Neural cell (in vitro differentiated cells): ENCODE data around the gene MYOZ2. TPM values are rescaled to one million over a fixed set of nuclear protein-coding genes. Genes with fewer than 3 reads are reported as not detected.

ENCODE experiments used
- H2AFZ ChIP-seq: fragments of 200-600, 300-800 bp; sonication (generic), shearing (Covaris generic); 2 replicates; pipeline ENCODE4 v1.6.0; 2014; ENCODE audit warnings: low read depth, mild to moderate bottlenecking, antibody characterized with exemption, low read length, moderate library complexity
- H3F3A ChIP-seq: fragments of 200-600 bp; shearing (Covaris generic); 2 replicates; pipeline ENCODE4 v1.6.1; 2016; ENCODE audit warnings: mild to moderate bottlenecking, moderate library complexity, mixed read lengths, antibody characterized with exemption, low read length; ENCODE audit not compliant: insufficient read depth, poor library complexity, severe bottlenecking
- H3K27ac ChIP-seq: fragments of 200-600, 300-800 bp; sonication (generic), shearing (Covaris generic); 2 replicates; pipeline ENCODE4 v1.5.1; 2014; ENCODE audit warnings: mild to moderate bottlenecking, low read length, moderate library complexity
- H3K27me3 ChIP-seq: fragments of 300-800, 200-600 bp; sonication (generic), shearing (Covaris generic); 2 replicates; pipeline ENCODE4 v1.6.0; 2014; ENCODE audit warnings: mild to moderate bottlenecking, low read depth, low read length, moderate library complexity; ENCODE audit not compliant: insufficient read depth
- H3K36me3 ChIP-seq: fragments of 300-800, 200-600 bp; sonication (generic), shearing (Covaris generic); 2 replicates; pipeline ENCODE4 v1.5.1; 2014; ENCODE audit warnings: mild to moderate bottlenecking, antibody characterized with exemption, low read length, moderate library complexity; ENCODE audit not compliant: insufficient read depth
- H3K4me2 ChIP-seq: fragments of 300-800, 200-600 bp; sonication (generic), shearing (Covaris generic); 2 replicates; pipeline ENCODE4 v1.6.0; 2014; ENCODE audit warnings: mild to moderate bottlenecking, low read length
- H3K4me3 ChIP-seq: fragments of 300-800, 200-600 bp; sonication (generic), shearing (Covaris generic); 2 replicates; pipeline ENCODE4 v1.5.1; 2014; ENCODE audit warnings: mild to moderate bottlenecking, low read length, moderate library complexity
- H3K79me2 ChIP-seq: fragments of 200-600 bp; shearing (Covaris generic); replicated peaks from 2 replicates; pipeline ENCODE4 v1.6.0; 2014; ENCODE audit warnings: mild to moderate bottlenecking, low read length, moderate library complexity; ENCODE audit not compliant: insufficient read depth
- H3K9ac ChIP-seq: fragments of 300-800, 200-600 bp; sonication (generic), shearing (Covaris generic); 2 replicates; pipeline ENCODE4 v1.6.1; 2016; ENCODE audit warnings: mild to moderate bottlenecking, low read length, mixed read lengths
- H3K9me2 ChIP-seq: fragments of 200-600 bp; shearing (Covaris generic); 2 replicates; pipeline ENCODE4 v1.6.1; 2016; ENCODE audit warnings: mild to moderate bottlenecking, low read length, mixed read lengths; ENCODE audit not compliant: insufficient read depth
- H3K9me3 ChIP-seq: fragments of 200-600, 300-800 bp; sonication (generic), shearing (Covaris generic); 2 replicates; pipeline ENCODE4 v1.6.1; 2016; ENCODE audit warnings: mild to moderate bottlenecking, mixed run types, low read length, moderate library complexity, mixed read lengths
- H4K20me1 ChIP-seq: fragments of 200-600 bp; shearing (Covaris generic); 2 replicates; pipeline ENCODE4 v1.6.1; 2016; ENCODE audit warnings: mild to moderate bottlenecking, mixed run types; ENCODE audit not compliant: insufficient read depth
- EP300 ChIP-seq: fragments of 450-650 bp; conservative IDR thresholded peaks from 2 replicates; pipeline ENCODE4 v1.6.1; 2014; ENCODE audit warnings: antibody characterized with exemption, mild to moderate bottlenecking, moderate library complexity; ENCODE audit not compliant: poor library complexity, severe bottlenecking
- EZH2 ChIP-seq: fragments of 200-600, 300-800 bp; shearing (Covaris generic), sonication (generic); IDR thresholded peaks from 2 replicates; pipeline ENCODE4 v1.6.1; 2014; ENCODE audit warnings: antibody characterized with exemption, low read length, borderline replicate concordance, mild to moderate bottlenecking; ENCODE audit not compliant: insufficient read depth, poor library complexity, severe bottlenecking
- MXI1 ChIP-seq: fragments of 450-650 bp; conservative IDR thresholded peaks from 2 replicates; pipeline ENCODE4 v1.6.1; 2014; ENCODE audit warnings: antibody characterized with exemption, mild to moderate bottlenecking; ENCODE audit not compliant: poor library complexity, severe bottlenecking
- POLR2AphosphoS5 ChIP-seq: IDR thresholded peaks from 2 replicates; pipeline ENCODE4 v1.6.1; 2012
- RAD21 ChIP-seq: fragments of 450-650 bp; conservative IDR thresholded peaks from 2 replicates; pipeline ENCODE4 v1.6.1; 2014; ENCODE audit warnings: antibody characterized with exemption, mild to moderate bottlenecking, moderate library complexity
- SMC3 ChIP-seq: fragments of 450-650 bp; conservative IDR thresholded peaks from 2 replicates; pipeline ENCODE4 v1.6.1; 2014; ENCODE audit warnings: antibody characterized with exemption, mild to moderate bottlenecking, moderate library complexity; ENCODE audit not compliant: poor library complexity
- TAF1 ChIP-seq: IDR thresholded peaks from 2 replicates; pipeline ENCODE4 v1.6.1; 2012; ENCODE audit warnings: low read depth
- polyA plus RNA-seq: library from polyadenylated mRNA; depleted of rRNA; stranded (reverse); fragments of >200 nt; gene quantifications from 2 replicates; pipeline ENCODE4 v1.2.3, GENCODE V29; 2014
- TF ChIP-seq, protein P1 (sequence below): IDR thresholded peaks from 2 replicates; pipeline ENCODE4 v1.6.1; 2012; ENCODE audit warnings: borderline replicate concordance
- TF ChIP-seq, protein P2 (sequence below): fragments of 450-650 bp; IDR thresholded peaks from 2 replicates; pipeline ENCODE4 v1.5.1; 2014; ENCODE audit warnings: antibody characterized with exemption, mild to moderate bottlenecking, moderate library complexity; ENCODE audit not compliant: poor library complexity, severe bottlenecking

The MYOZ2 gene
- polyA plus RNA-seq, 1 donor from 2014 or later = not detected

GRCh38 chr4:119118397-119118796 lies 17.2 kb upstream of the MYOZ2 start:
- H3K4me2 ChIP-seq = no peak overlapping the region
- no peak overlapping the region for H3K9ac ChIP-seq
- H3K27ac ChIP-seq = no peak overlapping the region
- no peaks in the 10 kb centered on the region for H4K20me1 ChIP-seq
- no peaks in the 10 kb centered on the region for H3K27me3 ChIP-seq
- no peaks in the 10 kb centered on the region for H3F3A ChIP-seq
- H3K9me2 ChIP-seq = no peaks in the 10 kb centered on the region
- TF ChIP-seq, protein P1, sequence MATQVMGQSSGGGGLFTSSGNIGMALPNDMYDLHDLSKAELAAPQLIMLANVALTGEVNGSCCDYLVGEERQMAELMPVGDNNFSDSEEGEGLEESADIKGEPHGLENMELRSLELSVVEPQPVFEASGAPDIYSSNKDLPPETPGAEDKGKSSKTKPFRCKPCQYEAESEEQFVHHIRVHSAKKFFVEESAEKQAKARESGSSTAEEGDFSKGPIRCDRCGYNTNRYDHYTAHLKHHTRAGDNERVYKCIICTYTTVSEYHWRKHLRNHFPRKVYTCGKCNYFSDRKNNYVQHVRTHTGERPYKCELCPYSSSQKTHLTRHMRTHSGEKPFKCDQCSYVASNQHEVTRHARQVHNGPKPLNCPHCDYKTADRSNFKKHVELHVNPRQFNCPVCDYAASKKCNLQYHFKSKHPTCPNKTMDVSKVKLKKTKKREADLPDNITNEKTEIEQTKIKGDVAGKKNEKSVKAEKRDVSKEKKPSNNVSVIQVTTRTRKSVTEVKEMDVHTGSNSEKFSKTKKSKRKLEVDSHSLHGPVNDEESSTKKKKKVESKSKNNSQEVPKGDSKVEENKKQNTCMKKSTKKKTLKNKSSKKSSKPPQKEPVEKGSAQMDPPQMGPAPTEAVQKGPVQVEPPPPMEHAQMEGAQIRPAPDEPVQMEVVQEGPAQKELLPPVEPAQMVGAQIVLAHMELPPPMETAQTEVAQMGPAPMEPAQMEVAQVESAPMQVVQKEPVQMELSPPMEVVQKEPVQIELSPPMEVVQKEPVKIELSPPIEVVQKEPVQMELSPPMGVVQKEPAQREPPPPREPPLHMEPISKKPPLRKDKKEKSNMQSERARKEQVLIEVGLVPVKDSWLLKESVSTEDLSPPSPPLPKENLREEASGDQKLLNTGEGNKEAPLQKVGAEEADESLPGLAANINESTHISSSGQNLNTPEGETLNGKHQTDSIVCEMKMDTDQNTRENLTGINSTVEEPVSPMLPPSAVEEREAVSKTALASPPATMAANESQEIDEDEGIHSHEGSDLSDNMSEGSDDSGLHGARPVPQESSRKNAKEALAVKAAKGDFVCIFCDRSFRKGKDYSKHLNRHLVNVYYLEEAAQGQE = no peak
- TF ChIP-seq MXI1 (no peak), EP300 (no peak), EZH2 (no peak), POLR2AphosphoS5 (no peak)
- TF ChIP-seq, protein P2, sequence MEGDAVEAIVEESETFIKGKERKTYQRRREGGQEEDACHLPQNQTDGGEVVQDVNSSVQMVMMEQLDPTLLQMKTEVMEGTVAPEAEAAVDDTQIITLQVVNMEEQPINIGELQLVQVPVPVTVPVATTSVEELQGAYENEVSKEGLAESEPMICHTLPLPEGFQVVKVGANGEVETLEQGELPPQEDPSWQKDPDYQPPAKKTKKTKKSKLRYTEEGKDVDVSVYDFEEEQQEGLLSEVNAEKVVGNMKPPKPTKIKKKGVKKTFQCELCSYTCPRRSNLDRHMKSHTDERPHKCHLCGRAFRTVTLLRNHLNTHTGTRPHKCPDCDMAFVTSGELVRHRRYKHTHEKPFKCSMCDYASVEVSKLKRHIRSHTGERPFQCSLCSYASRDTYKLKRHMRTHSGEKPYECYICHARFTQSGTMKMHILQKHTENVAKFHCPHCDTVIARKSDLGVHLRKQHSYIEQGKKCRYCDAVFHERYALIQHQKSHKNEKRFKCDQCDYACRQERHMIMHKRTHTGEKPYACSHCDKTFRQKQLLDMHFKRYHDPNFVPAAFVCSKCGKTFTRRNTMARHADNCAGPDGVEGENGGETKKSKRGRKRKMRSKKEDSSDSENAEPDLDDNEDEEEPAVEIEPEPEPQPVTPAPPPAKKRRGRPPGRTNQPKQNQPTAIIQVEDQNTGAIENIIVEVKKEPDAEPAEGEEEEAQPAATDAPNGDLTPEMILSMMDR = no peak
- H2AFZ ChIP-seq = no peak overlapping the region
- H3K9me3 ChIP-seq = no peaks in the 10 kb centered on the region
- H3K4me3 ChIP-seq = no peak overlapping the region
- no peaks in the 10 kb centered on the region for H3K36me3 ChIP-seq
- no peaks in the 10 kb centered on the region for H3K79me2 ChIP-seq

DNA sequence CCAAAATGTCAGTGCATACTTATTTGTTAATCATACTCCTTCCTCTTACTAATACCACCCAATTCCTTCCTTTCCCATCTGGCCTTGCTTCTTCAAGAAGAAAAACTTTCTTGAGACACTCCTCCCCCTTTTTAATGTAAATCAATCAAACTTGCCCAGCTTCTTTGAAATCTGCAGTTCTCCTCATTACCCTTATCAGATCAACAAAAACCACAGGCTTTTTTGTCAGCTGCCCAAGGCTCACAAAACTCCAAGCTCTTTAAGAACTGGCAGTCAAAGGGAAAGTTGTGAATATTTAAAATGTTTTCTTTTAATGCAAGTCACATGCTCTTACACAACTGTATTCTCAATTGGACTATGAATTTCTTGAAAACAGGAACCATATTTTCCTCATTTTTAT lies 11.3 kb upstream of the MYOZ2 start:
- Histone ChIP-seq H3K9me3 (no peaks in the 10 kb centered on the region), H3K27ac (no peak overlapping the region), H3K27me3 (no peaks in the 10 kb centered on the region), H3K9me2 (no peaks in the 10 kb centered on the region), H3K4me3 (no peak overlapping the region), H3K79me2 (no peaks in the 10 kb centered on the region), H2AFZ (no peak overlapping the region), H3K9ac (no peak overlapping the region), H3K36me3 (no peaks in the 10 kb centered on the region), H3K4me2 (no peak overlapping the region), H3F3A (no peaks in the 10 kb centered on the region), H4K20me1 (no peaks in the 10 kb centered on the region)
- TF ChIP-seq EP300 (no peak), EZH2 (no peak), POLR2AphosphoS5 (no peak), TAF1 (no peak), RAD21 (no peak), SMC3 (no peak), MXI1 (no peak)
- TF ChIP-seq, protein P1 = no peak
- TF ChIP-seq, protein P2 = no peak
